Skeletal muscle tissue (tissue), 4 donors: ENCODE data around the gene CD14. TPM values are rescaled to one million over a fixed set of nuclear protein-coding genes. Genes with fewer than 3 reads are reported as not detected.
"Not testable (repeated sequence)": the region's sequence is repeated elsewhere in the genome, so short reads cannot be mapped to it uniquely, and the experiment has no call there.

ENCODE experiments used
- H3K27ac ChIP-seq: one replicate; pipeline ENCODE4 v1.7.0; 2013; ENCODE audit warnings: mild to moderate bottlenecking, low read depth, low read length, inconsistent platforms
- H3K27me3 ChIP-seq, 3 donors: one replicate each; pipeline ENCODE4 v1.7.0; 2013; ENCODE audit warnings: low read length in 3 of 3; ENCODE audit not compliant: control insufficient read depth in 3 of 3, insufficient read depth in 3 of 3
- H3K36me3 ChIP-seq, 3 donors: one replicate each; pipeline ENCODE4 v1.7.0; 2013; ENCODE audit warnings: low read length in 3 of 3; ENCODE audit not compliant: control insufficient read depth in 3 of 3, insufficient read depth in 3 of 3
- H3K4me1 ChIP-seq, 3 donors: one replicate each; pipeline ENCODE4 v1.7.0; 2013; ENCODE audit warnings: low read length in 3 of 3, mild to moderate bottlenecking in 3 of 3; ENCODE audit not compliant: control insufficient read depth in 3 of 3, insufficient read depth in 3 of 3
- H3K4me3 ChIP-seq, 3 donors: one replicate each; pipeline ENCODE4 v1.7.0; 2013; ENCODE audit warnings: low read length in 3 of 3
- H3K9ac ChIP-seq, 3 donors: one replicate each; pipeline ENCODE4 v1.7.0; 2013; ENCODE audit warnings: low read length in 3 of 3, mild to moderate bottlenecking in 3 of 3, moderate library complexity in 2 of 3, low read depth in 1 of 3
- H3K9me3 ChIP-seq, 3 donors: one replicate each; pipeline ENCODE4 v1.7.0; 2013; ENCODE audit warnings: low read length in 3 of 3; ENCODE audit not compliant: control insufficient read depth in 3 of 3
- total RNA-seq: library from RNA; depleted of rRNA; stranded (reverse); fragments of >200 nt; gene quantifications from one replicate; pipeline ENCODE4 v1.2.3, GENCODE V29; 2014
- donor health status: Osteomylitis.

Gene CD14
- total RNA-seq, 1 donor from 2014 or later, result 39.7 TPM

DNA sequence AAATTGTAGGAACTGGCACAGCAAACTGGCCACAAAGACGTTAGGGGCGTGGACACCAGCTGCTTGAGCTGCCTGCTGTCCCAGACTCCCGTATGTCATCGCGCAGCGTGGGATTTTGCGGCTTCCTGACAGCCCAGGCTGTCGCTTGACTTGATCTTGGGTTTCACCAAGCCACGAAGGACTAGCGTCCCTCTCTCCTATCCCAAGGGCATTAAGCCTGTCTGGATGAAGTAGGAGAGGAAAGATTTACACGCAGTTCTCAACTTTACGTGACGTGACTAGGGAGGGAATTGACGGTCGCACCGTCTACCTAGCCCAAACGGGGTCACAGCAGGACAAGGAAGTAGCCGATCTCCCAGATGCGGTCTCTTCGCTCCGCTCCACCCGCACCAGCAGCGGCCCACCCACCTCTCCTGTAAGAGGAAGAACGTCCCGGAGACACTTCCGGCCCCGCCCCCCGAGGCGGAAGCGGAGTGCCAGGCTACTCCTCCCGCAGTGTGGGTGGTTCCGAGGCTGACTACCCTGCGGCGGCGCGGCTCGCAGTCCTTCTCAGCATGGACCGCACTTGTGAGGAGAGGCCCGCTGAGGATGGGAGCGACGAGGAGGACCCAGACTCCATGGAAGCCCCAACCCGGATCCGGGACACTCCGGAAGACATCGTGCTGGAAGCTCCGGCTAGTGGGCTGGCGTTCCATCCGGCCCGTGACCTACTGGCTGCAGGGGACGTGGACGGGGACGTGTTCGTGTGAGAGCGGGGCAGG lies 31.6 kb upstream of the CD14 start, which contains the start of gene WDR55:
Gene WDR55, plus strand, starts transcription at position 546 of the 761 bp plus-strand sequence. Its CDS starts 9 bp downstream, at position 555.
- Histone ChIP-seq H3K4me1 (peaks cover 11 to 13% (median 13%) of the 10 kb centered on the region in 3 donors), H3K4me3 (peak within 1 kb of the TSS; percentile 68 to 100 (median 97)), H3K9me3 (no peaks in the 10 kb centered on the region), H3K27ac (peak within 1 kb of the TSS; percentile 78), H3K9ac (peak within 1 kb of the TSS; percentile 63 to 98 (median 95)), H3K27me3 (no peaks in the 10 kb centered on the region), H3K36me3 (peaks cover 47 to 58% (median 57%) of the 10 kb centered on the region in 3 donors)

DNA sequence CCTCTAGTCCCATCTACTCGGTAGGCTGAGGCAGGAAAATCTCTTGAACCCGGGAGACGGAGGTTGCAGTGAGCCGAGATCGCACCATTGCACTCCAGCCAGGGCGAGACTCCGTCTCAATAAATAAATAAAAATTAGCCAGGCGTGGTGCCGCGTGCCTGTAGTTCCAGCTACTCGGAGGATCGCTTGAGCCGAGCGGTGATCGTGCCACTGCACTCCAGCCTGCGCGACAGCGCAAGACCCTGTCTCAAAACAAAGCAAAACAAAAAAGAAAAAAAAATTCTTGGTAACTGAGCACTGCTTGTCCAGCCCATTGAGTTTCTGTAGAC lies 31.0 kb upstream of the CD14 start:
- peak overlapping the region; percentile 68 to 100 (median 97) for H3K4me3 ChIP-seq
- H3K9me3 ChIP-seq, result no peaks in the 10 kb centered on the region
- H3K27me3 ChIP-seq, result no peaks in the 10 kb centered on the region
- H3K4me1 ChIP-seq, result peaks cover 11 to 13% (median 13%) of the 10 kb centered on the region in 3 donors
- peak overlapping the region; percentile 78 for H3K27ac ChIP-seq
- H3K36me3 ChIP-seq, result peaks cover 47 to 58% (median 57%) of the 10 kb centered on the region in 3 donors
- peak overlapping the region; percentile 63 to 98 (median 95) for H3K9ac ChIP-seq

- H3K36me3 ChIP-seq, result peaks cover 54 to 72% (median 69%) of the 10 kb centered on the region in 3 donors
- not testable (repeated sequence) for H3K4me1 ChIP-seq, H3K27ac ChIP-seq, H3K4me3 ChIP-seq, H3K9ac ChIP-seq, H3K27me3 ChIP-seq, H3K9me3 ChIP-seq
Observed at GRCh38 chr5:140660371-140660770, 27.4 kb upstream of the CD14 start.

- Histone ChIP-seq H3K27me3 (no peaks in the 10 kb centered on the region), H3K4me3 (no peak overlapping the region), H3K9ac (no peak overlapping the region), H3K36me3 (peaks cover 64 to 87% (median 84%) of the 10 kb centered on the region in 3 donors), H3K9me3 (no peaks in the 10 kb centered on the region), H3K4me1 (peaks cover under 1 to 4% (median 2%) of the 10 kb centered on the region in 3 donors), H3K27ac (no peak overlapping the region)
Observed at GRCh38 chr5:140658870-140659269, 25.9 kb upstream of the CD14 start.

GRCh38 chr5:140647042-140647419 lies 14.1 kb upstream of the CD14 start:
- Histone ChIP-seq H3K4me3 (peak overlapping the region; percentile 82 to 98 (median 94)), H3K36me3 (peaks cover 46 to 51% (median 48%) of the 10 kb centered on the region in 3 donors), H3K27me3 (no peaks in the 10 kb centered on the region), H3K9me3 (no peaks in the 10 kb centered on the region), H3K4me1 (peaks cover 15 to 27% (median 20%) of the 10 kb centered on the region in 3 donors), H3K27ac (peak overlapping the region; percentile 84), H3K9ac (peak overlapping the region; percentile 74 to 96 (median 92))

DNA sequence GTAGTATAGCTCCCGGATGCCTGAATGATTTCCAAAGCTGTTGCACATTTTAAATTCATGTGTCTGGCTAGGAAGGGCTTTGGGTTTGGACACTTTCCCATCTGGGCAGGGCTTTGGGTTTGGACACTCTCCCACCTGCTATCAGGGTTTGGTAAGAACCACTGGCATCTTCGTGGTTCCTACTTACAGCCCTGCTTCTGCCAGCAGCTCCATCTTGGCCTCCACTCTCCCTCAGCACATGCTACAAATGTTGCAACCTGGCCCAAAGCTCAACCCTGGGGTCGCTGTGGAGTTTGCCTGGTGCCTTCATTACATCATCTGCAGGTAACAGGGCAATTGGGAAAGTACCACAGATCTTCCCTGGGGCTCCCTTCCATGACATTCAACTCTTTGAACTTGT lies 9.7 kb upstream of the CD14 start:
- no peak overlapping the region for H3K9ac ChIP-seq
- H3K36me3 ChIP-seq, result peaks cover 32 to 42% (median 32%) of the 10 kb centered on the region in 3 donors
- H3K27ac ChIP-seq, result no peak overlapping the region

GRCh38 chr5:140641716-140642115 lies 8.7 kb upstream of the CD14 start:
- no peaks in the 10 kb centered on the region for H3K27me3 ChIP-seq
- H3K36me3 ChIP-seq, result peaks cover 30 to 42% (median 32%) of the 10 kb centered on the region in 3 donors
- H3K4me3 ChIP-seq, result no peak overlapping the region
- no peak overlapping the region for H3K9ac ChIP-seq
- H3K4me1 ChIP-seq, result peaks cover 17 to 33% (median 17%) of the 10 kb centered on the region in 3 donors
- no peak overlapping the region for H3K27ac ChIP-seq
- no peaks in the 10 kb centered on the region for H3K9me3 ChIP-seq

More for the DNA sequence above, 9.7 kb upstream of the CD14 start:
- H3K4me3 ChIP-seq, result no peak overlapping the region
- peaks cover 21 to 36% (median 21%) of the 10 kb centered on the region in 3 donors for H3K4me1 ChIP-seq
- no peaks in the 10 kb centered on the region for H3K27me3 ChIP-seq
- H3K9me3 ChIP-seq, result no peaks in the 10 kb centered on the region

- H3K27ac ChIP-seq, result peak within 1 kb of the TSS; percentile 92
- H3K9ac ChIP-seq, result peak within 1 kb of the TSS; percentile 83 to 94 (median 87)
- no peaks in the 10 kb centered on the region for H3K9me3 ChIP-seq
- no peaks in the 10 kb centered on the region for H3K27me3 ChIP-seq
- peaks cover 10 to 26% (median 10%) of the 10 kb centered on the region in 3 donors for H3K4me1 ChIP-seq
- H3K4me3 ChIP-seq, result peak within 1 kb of the TSS; percentile 75 to 88 (median 79)
- H3K36me3 ChIP-seq, result peaks cover 18 to 30% (median 24%) of the 10 kb centered on the region in 3 donors
Observed at GRCh38 chr5:140639148-140639981, 6.4 kb upstream of the CD14 start, which contains the start of gene TMCO6. Gene TMCO6 (plus strand): TSS chr5:140639451. CDS start chr5:140639528, 77 bp downstream.

DNA sequence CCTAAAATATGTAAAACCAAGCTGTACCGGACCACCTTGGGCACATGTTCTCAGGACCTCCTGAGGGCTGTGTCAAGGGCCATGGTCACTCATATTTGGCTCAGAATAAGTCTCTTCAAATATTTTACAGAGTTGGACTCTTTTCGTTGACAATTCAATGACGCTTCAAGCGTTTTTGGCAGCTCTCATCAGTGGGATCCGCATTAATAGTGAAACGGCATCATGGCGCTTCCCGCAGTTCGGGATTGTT lies 5.8 kb upstream of the CD14 start:
- not testable (repeated sequence) for H3K9me3 ChIP-seq, H3K27me3 ChIP-seq
- Histone ChIP-seq H3K4me3 (peak overlapping the region; percentile 75 to 88 (median 79)), H3K9ac (peak overlapping the region; percentile 67 to 94 (median 84)), H3K36me3 (peaks cover 13 to 24% (median 18%) of the 10 kb centered on the region in 3 donors), H3K27ac (peak overlapping the region; percentile 92), H3K4me1 (peaks cover 10 to 26% (median 10%) of the 10 kb centered on the region in 3 donors)
